GM10248 (cell line): ENCODE measurements around the gene TRIM9.
"Not testable (repeated sequence)": the region's sequence is repeated elsewhere in the genome, so short reads cannot be mapped to it uniquely, and the experiment has no call there.

Experiments
- CTCF ChIA-PET: fragments of 300-600 bp; sonication (Branson Sonifier 250); formaldehyde crosslinking; extraction: SDS; loops from one replicate; lab custom pipeline; 2021; ENCODE audit warnings: antibody characterized with exemption; lab: Yijun Ruan, JAX
- POLR2A ChIA-PET: fragments of 350-650 bp; sonication (Branson Sonifier 250); formaldehyde crosslinking; extraction: SDS; loops from one replicate; lab custom pipeline; 2020; ENCODE audit warnings: antibody characterized with exemption; lab: Yijun Ruan, JAX
- DNase-seq: peaks from one replicate; pipeline ENCODE4 v3.0.0; 2012; ENCODE audit errors: extremely low spot score
- TF ChIP-seq, protein P1 (sequence below): IDR thresholded peaks from 2 replicates; pipeline ENCODE4 v1.5.1; 2012; ENCODE audit warnings: mild to moderate bottlenecking, low read depth; ENCODE audit errors: extremely low read depth, missing control alignments, control extremely low read depth

Gene TRIM9

DNA sequence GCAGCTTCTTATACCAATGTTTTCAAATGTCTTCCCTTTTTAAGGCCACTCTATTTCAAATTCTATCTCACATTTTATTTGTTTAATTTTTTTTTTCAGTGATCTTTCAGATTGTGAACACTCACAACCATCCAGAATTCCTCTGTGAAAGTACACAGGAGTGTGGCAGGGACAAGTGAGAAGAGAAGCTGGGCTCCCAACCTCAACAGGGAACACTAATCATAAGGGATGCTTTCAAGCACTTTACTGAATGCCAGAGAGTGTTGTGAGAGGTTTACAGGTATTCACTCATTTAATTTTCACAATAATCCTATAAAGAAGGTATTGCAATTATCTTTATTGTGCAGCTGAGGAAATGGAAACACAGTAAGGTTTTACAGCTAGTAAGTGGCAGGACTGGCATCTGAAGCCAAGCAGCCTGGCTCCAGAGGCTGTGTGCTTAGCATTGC lies 90.5 kb downstream of the TRIM9 start:
- ChIA-PET CTCF (interaction anchor here (1.0 to 1.5 kb wide), 2 partner anchors 28 to 61 kb away, joined by 3 read pairs; no protein-coding TSS in a partner anchor), POLR2A (no interaction called here)
- TF ChIP-seq, protein P1, sequence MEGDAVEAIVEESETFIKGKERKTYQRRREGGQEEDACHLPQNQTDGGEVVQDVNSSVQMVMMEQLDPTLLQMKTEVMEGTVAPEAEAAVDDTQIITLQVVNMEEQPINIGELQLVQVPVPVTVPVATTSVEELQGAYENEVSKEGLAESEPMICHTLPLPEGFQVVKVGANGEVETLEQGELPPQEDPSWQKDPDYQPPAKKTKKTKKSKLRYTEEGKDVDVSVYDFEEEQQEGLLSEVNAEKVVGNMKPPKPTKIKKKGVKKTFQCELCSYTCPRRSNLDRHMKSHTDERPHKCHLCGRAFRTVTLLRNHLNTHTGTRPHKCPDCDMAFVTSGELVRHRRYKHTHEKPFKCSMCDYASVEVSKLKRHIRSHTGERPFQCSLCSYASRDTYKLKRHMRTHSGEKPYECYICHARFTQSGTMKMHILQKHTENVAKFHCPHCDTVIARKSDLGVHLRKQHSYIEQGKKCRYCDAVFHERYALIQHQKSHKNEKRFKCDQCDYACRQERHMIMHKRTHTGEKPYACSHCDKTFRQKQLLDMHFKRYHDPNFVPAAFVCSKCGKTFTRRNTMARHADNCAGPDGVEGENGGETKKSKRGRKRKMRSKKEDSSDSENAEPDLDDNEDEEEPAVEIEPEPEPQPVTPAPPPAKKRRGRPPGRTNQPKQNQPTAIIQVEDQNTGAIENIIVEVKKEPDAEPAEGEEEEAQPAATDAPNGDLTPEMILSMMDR: no peak
- DNase-seq: no peak

DNA sequence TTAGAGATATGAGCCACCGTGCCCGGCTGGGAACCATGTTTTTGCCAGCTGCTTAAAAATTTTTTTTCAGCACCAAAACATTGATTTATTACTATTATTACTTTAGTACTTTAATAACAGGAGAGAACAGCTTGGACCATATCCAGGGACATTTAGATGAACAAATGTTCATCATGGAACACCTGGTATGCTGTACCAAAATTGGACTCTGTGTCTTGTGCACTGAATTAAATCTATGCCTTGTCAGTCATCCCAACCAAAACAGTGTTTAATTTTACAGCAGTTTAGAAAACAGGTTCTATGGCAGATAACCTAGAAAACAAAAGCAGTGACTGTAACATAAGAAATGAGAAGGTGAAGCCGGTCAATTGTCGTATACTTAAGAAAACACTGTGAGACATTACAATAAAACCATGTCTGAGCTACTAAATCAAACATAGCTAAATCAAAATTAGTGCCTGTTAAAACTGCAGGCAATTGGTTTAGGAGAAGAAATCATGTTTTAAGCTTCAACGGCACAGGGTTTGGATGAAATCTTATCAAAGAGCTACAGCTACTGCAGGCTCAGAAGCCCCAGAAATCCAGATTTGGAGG lies 92.4 kb downstream of the TRIM9 start:
- DNase-seq: no peak
- TF ChIP-seq, protein P1: no peak
- ChIA-PET POLR2A (no interaction called here), CTCF (no interaction called here)

DNA sequence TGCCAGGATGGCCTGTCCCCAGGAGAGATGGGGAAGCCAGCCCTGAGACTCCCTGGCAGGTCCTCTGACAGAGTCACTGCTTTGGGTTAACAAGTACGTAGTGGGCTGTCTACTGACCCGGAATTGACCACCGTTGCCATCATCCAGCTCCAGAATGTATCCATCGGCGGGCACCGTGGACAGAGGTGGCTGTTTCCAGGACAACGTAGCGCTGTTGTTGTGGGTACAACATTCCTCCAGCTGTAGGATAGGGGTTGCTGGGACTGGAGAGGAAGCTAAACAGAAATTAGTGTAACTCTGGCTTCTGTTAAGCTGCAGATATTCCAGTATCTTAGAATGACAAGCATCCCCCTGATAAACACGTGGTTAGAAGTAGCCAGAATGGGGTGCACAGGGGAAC lies 94.3 kb downstream of the TRIM9 start:
- POLR2A ChIA-PET: no interaction called here
- CTCF ChIA-PET: interaction anchor here (0.8 to 1.1 kb wide), 2 partner anchors 10 to 112 kb away, joined by 3 read pairs; no protein-coding TSS in a partner anchor
- TF ChIP-seq, protein P1: no peak
- DNase-seq: no peak

DNA sequence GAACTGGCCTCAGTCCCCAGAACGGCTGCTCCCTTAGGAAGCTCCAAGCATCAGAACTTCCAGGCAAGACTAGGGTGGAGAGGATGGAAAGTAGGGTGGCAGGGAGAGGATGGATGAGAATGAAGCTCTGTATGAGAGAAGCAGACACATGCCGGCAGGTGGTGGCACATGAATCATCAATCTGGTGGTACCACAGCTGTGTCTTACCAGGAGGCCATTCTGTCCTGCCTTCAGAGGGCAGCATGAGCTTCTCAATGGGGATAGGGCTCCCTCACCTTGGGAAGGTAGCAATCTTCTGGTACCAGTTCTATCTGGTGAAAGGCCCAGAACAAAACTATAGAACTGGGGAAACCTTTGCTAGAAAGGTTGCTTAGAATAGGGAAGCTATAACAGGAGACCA lies 95.2 kb downstream of the TRIM9 start:
- TF ChIP-seq, protein P1: no peak
- ChIA-PET CTCF (interaction anchor here (0.8 to 1.1 kb wide), 2 partner anchors 9 to 113 kb away, joined by 3 read pairs; no protein-coding TSS in a partner anchor), POLR2A (no interaction called here)
- no peak for DNase-seq

DNA sequence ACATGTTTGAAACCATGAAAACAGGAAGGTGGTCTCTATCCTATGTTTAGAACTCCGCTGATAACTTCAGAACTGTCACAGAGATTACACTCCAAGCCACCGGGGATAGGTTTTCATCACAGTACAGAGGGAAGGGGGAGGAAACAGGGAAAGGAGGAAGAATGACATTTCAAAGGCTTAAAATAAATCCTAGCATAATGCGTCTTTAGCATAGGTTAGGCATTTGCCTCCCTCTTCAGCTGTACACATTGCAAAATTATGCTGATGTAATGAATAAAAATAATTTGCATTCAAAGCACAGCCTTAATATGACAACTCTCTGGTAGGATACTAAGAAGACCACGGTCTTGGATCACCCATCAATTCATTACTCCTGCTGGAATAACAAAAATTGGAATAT lies 96.3 kb downstream of the TRIM9 start:
- ChIA-PET POLR2A (no interaction called here), CTCF (no interaction called here)
- no peak for DNase-seq
- TF ChIP-seq, protein P1: no peak

DNA sequence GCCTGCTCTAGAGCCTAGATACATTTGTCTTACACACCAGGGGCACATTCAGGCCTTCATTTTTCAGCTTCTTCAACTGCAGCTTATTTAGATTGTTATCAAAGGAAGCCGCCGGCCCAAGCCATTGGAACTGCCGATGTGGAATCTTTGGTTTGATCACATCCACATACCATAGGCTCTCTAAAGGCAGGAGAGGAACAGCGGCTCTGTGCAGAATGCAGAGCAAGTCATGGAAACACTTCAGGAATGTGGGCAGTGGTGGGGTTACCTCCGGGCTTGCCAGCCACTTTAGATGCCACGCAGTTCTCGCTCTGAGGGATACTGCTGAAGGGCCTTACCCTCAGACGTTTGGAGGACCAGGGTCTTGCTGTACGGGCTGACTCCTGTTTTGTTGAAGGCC lies 97.2 kb downstream of the TRIM9 start:
- POLR2A ChIA-PET: interaction anchor here (0.6 kb wide), 1 partner anchor 13 kb away, joined by 3 read pairs; no protein-coding TSS in a partner anchor
- CTCF ChIA-PET: no interaction called here
- TF ChIP-seq, protein P1: no peak
- DNase-seq: no peak

DNA sequence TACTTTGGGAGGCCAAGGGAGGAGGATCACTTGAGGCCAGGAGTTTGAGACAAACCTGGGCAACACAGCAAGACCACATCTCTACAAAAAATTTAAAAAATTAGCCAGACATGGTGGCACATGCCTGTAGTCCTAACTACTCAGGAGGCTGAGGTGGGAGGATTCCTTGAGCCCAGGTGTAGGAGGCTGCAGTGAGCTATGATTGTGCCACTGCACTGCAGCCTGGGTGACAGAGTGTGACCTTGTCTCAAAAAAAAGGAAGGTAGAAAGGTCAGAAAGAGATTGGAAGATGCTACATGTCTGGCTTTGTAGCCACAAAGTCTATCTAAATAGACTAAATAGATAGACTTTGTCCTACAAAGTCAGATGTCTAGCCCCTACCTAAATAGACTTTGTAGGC lies 100.7 kb downstream of the TRIM9 start:
- CTCF ChIA-PET, POLR2A ChIA-PET, DNase-seq: not testable (repeated sequence)
